MM.1S (cell line): Measurements from ENCODE around the gene COMT.

Source experiments
- EZH2phosphoT487 ChIP-seq: fragments of 300-600 bp; sonication (generic); IDR thresholded peaks from 2 replicates; pipeline ENCODE4 v1.6.1; 2018; ENCODE audit warnings: antibody characterized with exemption, low read length
- TF ChIP-seq, protein P1 (sequence below): fragments of 300-600 bp; sonication (generic); IDR thresholded peaks from 2 replicates; pipeline ENCODE4 v1.5.1; 2016; ENCODE audit warnings: antibody characterized with exemption, low read length, mixed read lengths

DNA sequence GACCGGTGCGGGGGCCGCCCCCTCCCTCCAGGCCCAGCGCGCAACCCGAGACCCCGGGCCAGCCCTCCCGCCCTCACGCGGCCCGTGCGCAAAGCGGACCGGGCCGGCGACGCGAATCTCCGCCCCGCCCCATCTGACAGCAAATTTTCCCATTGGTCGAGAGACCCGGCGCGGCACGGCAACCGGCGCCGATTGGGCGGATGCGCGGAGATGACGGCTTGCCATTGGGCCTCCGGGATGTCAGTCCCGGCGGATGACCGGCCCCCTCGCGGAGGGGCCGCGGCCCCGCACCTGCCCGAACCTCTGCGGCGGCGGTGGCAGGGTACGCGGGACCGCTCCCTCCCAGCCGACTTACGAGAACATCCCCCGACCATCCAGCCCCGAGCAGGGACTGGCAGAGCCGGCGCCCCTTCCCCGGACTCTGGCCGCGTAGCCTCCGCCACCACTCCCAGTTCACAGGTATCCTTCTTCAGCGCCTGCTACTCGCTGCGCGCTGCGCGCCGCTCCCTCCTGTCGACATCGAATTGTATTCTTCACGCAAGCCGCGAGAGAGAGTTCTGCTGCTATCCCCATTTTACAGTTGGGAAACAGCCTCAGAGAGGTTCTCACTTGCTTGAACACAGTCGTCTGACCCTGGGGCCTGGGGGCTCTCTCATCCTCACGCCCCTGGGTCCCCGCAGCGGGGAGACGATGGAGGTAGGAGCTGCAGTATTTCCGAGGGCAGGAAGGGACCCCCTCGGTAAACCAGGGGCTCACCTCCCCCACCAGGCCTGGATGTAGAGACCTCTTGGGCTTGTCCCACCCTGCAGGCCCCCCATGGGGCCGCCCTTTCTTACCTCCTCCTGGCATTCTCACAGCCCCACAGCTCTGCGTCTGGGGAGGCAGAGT, 75.4 kb downstream of the COMT start, which contains the start of gene ARVCF:
- TF ChIP-seq, protein P1, sequence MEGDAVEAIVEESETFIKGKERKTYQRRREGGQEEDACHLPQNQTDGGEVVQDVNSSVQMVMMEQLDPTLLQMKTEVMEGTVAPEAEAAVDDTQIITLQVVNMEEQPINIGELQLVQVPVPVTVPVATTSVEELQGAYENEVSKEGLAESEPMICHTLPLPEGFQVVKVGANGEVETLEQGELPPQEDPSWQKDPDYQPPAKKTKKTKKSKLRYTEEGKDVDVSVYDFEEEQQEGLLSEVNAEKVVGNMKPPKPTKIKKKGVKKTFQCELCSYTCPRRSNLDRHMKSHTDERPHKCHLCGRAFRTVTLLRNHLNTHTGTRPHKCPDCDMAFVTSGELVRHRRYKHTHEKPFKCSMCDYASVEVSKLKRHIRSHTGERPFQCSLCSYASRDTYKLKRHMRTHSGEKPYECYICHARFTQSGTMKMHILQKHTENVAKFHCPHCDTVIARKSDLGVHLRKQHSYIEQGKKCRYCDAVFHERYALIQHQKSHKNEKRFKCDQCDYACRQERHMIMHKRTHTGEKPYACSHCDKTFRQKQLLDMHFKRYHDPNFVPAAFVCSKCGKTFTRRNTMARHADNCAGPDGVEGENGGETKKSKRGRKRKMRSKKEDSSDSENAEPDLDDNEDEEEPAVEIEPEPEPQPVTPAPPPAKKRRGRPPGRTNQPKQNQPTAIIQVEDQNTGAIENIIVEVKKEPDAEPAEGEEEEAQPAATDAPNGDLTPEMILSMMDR = no peak
- no peak for TF ChIP-seq EZH2phosphoT487
